SU-DHL-6 (cell line): ENCODE data around the gene CDK14.

Experiments used
- H2AFZ ChIP-seq: fragments of 200-600 bp; sonication (generic); 2 replicates; pipeline ENCODE4 v1.6.1; 2014; ENCODE audit warnings: low read depth, mild to moderate bottlenecking, moderate library complexity, mixed read lengths, antibody characterized with exemption, low read length; ENCODE audit not compliant: severe bottlenecking
- H3F3A ChIP-seq: fragments of 200-600 bp; shearing (Covaris generic); 2 replicates; pipeline ENCODE4 v1.6.0; 2016; ENCODE audit warnings: antibody characterized with exemption, mild to moderate bottlenecking; ENCODE audit not compliant: insufficient read depth
- H3K27ac ChIP-seq: fragments of 200-600 bp; sonication (generic); 2 replicates; pipeline ENCODE4 v1.5.1; 2016; ENCODE audit warnings: low read depth, mild to moderate bottlenecking, low read length, moderate library complexity, mixed read lengths
- H3K27me3 ChIP-seq: fragments of 200-600 bp; sonication (generic), shearing (Covaris generic); 2 replicates; pipeline ENCODE4 v1.6.0; 2014; ENCODE audit warnings: mild to moderate bottlenecking, low read length
- H3K36me3 ChIP-seq: fragments of 200-600 bp; sonication (generic); 2 replicates; pipeline ENCODE4 v1.6.1; 2014; ENCODE audit warnings: mild to moderate bottlenecking, low read length, mixed read lengths
- H3K4me2 ChIP-seq: fragments of 300-600, 200-600 bp; shearing (Covaris generic), sonication (generic); 2 replicates; pipeline ENCODE4 v1.6.0; 2014; ENCODE audit warnings: low read length, low read depth, mild to moderate bottlenecking; ENCODE audit not compliant: poor library complexity, severe bottlenecking
- H3K4me3 ChIP-seq: fragments of 200-600 bp; sonication (generic); 2 replicates; pipeline ENCODE4 v1.5.1; 2014; ENCODE audit warnings: antibody characterized with exemption, low read length, mild to moderate bottlenecking, mixed read lengths; ENCODE audit not compliant: insufficient read depth, poor library complexity, severe bottlenecking
- H3K79me2 ChIP-seq: fragments of 200-600 bp; sonication (generic); 2 replicates; pipeline ENCODE4 v1.6.1; 2014; ENCODE audit warnings: mild to moderate bottlenecking, low read length, moderate library complexity; ENCODE audit not compliant: insufficient read depth
- H3K9ac ChIP-seq: fragments of 200-600 bp; sonication (generic); 2 replicates; pipeline ENCODE4 v1.7.0; 2014; ENCODE audit warnings: mild to moderate bottlenecking, low read length
- H3K9me2 ChIP-seq: fragments of 200-600 bp; sonication (generic); replicated peaks from 2 replicates; pipeline ENCODE4 v1.6.1; 2014; ENCODE audit warnings: low read length; ENCODE audit not compliant: insufficient read depth
- H3K9me3 ChIP-seq: fragments of 200-600 bp; sonication (generic); 2 replicates; pipeline ENCODE4 v1.6.1; 2014; ENCODE audit warnings: low read length, mixed read lengths; ENCODE audit not compliant: insufficient read depth
- H4K20me1 ChIP-seq: fragments of 200-600 bp; sonication (generic); 2 replicates; pipeline ENCODE4 v1.6.1; 2014; ENCODE audit warnings: low read depth, mild to moderate bottlenecking, antibody characterized with exemption, low read length, moderate library complexity, mixed read lengths
- CTCF ChIP-seq: fragments of 200-600 bp; sonication (generic); IDR thresholded peaks from one replicate; pipeline ENCODE4 v1.5.1; 2017; ENCODE audit warnings: antibody characterized with exemption, mild to moderate bottlenecking, low read length, moderate library complexity; ENCODE audit not compliant: insufficient read depth, poor library complexity, severe bottlenecking
- EZH2phosphoT487 ChIP-seq: fragments of 200-600 bp; sonication (generic), shearing (Covaris generic); conservative IDR thresholded peaks from 2 replicates; pipeline ENCODE4 v1.6.1; 2018; ENCODE audit warnings: mild to moderate bottlenecking, antibody characterized with exemption, low read length, moderate library complexity, mixed read lengths

CDK14 gene

DNA sequence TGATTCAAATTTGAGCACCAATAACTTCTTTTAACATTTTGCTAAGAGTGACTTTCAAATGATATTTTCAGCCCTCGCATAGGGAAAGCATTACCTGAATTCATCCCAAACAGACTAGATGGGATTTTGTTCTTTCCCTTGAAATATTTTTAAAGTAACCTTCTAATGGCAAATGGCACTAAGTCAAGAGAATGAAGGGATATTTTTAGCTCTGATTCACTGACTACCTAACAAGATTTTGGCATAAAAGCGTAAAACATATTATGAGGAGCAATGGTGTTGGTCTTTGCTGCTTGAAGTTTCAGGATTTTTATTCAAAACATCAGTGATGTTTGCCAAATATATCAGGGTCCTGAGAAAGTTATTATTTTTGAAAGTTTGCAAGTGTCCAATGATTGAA, 290.3 kb downstream of the CDK14 start:
- no peak overlapping the region for H2AFZ ChIP-seq
- 0 out of 2 replicates have a peak, but pooled peaks cover 3% of the 10 kb centered on the region for H3K36me3 ChIP-seq
- no peaks in the 10 kb centered on the region for H3K9me2 ChIP-seq
- H3K4me3 ChIP-seq = no peak overlapping the region
- TF ChIP-seq CTCF (no peak), EZH2phosphoT487 (no peak)
- H3K27me3 ChIP-seq = no peaks in the 10 kb centered on the region
- no peak overlapping the region for H3K4me2 ChIP-seq
- peaks cover 9% of the 10 kb centered on the region; the same call in 1 of the 2 replicates for H3F3A ChIP-seq
- peaks cover 13% of the 10 kb centered on the region for H3K79me2 ChIP-seq
- H3K9ac ChIP-seq = no peak overlapping the region
- H3K9me3 ChIP-seq = no peaks in the 10 kb centered on the region
- peaks cover 8% of the 10 kb centered on the region for H4K20me1 ChIP-seq
- H3K27ac ChIP-seq = no peak overlapping the region

DNA sequence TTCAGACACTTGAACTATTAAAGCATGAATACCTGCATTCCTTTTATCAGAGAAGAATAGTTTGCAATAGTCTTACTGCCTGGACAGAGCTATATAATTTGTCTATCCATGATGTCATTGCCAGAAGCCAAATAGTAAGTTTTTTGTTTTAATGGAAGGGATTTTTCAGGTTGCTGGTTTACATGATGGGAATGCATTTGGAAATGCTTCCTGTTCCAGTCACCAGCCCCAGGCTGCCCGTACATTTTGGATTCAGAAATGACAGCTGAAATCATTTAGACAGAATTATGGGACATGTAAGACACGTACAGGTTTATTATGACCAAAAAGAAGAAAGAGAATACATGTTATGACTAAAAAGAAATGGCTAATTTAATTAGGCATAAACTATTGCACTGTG, 293.1 kb downstream of the CDK14 start:
- H4K20me1 ChIP-seq = peaks cover 11% of the 10 kb centered on the region
- peaks cover 7% of the 10 kb centered on the region; the same call in 1 of the 2 replicates for H3K36me3 ChIP-seq
- no peak overlapping the region for H3K4me2 ChIP-seq
- H3K9me3 ChIP-seq = no peaks in the 10 kb centered on the region
- peaks cover 10% of the 10 kb centered on the region for H3F3A ChIP-seq
- H3K9ac ChIP-seq = no peak overlapping the region
- peaks cover 38% of the 10 kb centered on the region for H3K79me2 ChIP-seq
- H3K4me3 ChIP-seq = no peak overlapping the region
- no peaks in the 10 kb centered on the region for H3K9me2 ChIP-seq
- TF ChIP-seq CTCF (no peak), EZH2phosphoT487 (no peak)
- H3K27ac ChIP-seq = no peak overlapping the region
- no peak overlapping the region for H2AFZ ChIP-seq
- no peaks in the 10 kb centered on the region for H3K27me3 ChIP-seq

GRCh38 chr7:90889644-90890043, 293.5 kb downstream of the CDK14 start:
- Histone ChIP-seq H3K9me2 (no peaks in the 10 kb centered on the region), H3K9ac (no peak overlapping the region), H3K4me3 (no peak overlapping the region), H3K4me2 (no peak overlapping the region), H4K20me1 (peaks cover 11% of the 10 kb centered on the region), H3K27me3 (no peaks in the 10 kb centered on the region), H3K36me3 (peaks cover 7% of the 10 kb centered on the region; the same call in 1 of the 2 replicates), H3K27ac (no peak overlapping the region), H3K9me3 (no peaks in the 10 kb centered on the region), H3K79me2 (peaks cover 38% of the 10 kb centered on the region), H2AFZ (no peak overlapping the region), H3F3A (peaks cover 15% of the 10 kb centered on the region)
- TF ChIP-seq CTCF = no peak
- TF ChIP-seq EZH2phosphoT487 = no peak
